Right lobe of liver (tissue), 4 donors: ENCODE measurements around the gene CDK5RAP1.

ENCODE experiments used
- CTCF ChIP-seq, 4 donors: fragments of 200-600 bp in 3 of 4; fragments of 450-650 bp in 1 of 4; IDR thresholded peaks; one replicate each; pipeline versions ENCODE4 v1.5.1 to v1.8.0; 2016 to 2022; ENCODE audit warnings: antibody characterized with exemption in 4 of 4, mild to moderate bottlenecking in 2 of 4
- POLR2A ChIP-seq: fragments of 450-650 bp; IDR thresholded peaks from one replicate; pipeline ENCODE4 v1.6.1; 2017; ENCODE audit warnings: antibody characterized with exemption, mild to moderate bottlenecking
- donor health status: DM: no; HTN: no; CAD: no.
- donor health status: DM: no; HTN: no; CAD: no.
- donor health status: DM: no; HTN: yes; CAD: no.

DNA sequence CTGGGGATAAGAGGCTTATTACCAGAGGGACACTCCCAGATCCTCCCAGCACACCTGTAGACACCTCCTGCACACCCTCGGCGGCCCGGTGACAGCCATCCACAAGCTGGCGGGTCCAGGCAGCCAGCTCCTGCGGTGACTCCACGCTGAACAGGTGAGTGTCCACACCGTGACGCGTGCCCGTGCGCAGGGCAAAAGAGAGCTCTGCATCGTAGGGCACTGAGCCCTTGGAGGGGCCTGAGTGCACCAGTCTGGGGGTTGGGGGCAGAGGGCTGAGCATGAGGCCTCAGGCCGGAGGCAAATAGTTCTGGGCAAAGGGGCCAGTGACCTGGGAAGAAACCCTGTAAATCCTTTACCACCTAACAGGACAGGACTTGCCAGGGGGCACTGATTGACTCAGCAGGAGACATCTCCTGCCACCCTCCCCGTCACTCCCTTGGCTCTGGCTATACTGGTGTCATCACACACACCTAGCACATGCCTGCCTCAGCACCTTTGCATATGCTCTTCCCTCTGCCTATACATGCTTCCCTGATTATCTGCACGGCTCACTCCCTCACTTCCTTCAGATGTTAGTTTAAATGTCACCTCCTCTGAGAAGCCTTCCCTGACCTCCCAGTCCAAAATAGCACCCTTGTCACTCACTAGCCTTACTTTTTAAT, 8.9 kb upstream of the CDK5RAP1 start:
- TF ChIP-seq CTCF (IDR thresholded peaks at IDR 0.05), result no peak
- TF ChIP-seq POLR2A, result no peak
